ENCODE measurements around the gene PIK3CG. TPM values are rescaled to one million over a fixed set of nuclear protein-coding genes. Genes with fewer than 3 reads are reported as not detected.

The PIK3CG gene
- 1.7 TPM for total RNA-seq
- long read RNA-seq: 0 reads

GRCh38 chr7:106865130-106866041, at the start of gene PIK3CG:
Gene PIK3CG, plus strand, starts transcription at chr7:106865282. Its CDS starts 2,280 bp downstream, at chr7:106867562.
- Histone ChIP-seq H3K4me3 (peak within 1 kb of the TSS; percentile 57), H3K36me3 (no peaks in the 10 kb centered on the region), H3K9me3 (replicated peaks) (no peaks in the 10 kb centered on the region), H3K4me1 (peaks cover 20% of the 10 kb centered on the region), H3K27ac (replicated peaks) (peak within 1 kb of the TSS; percentile 50), H3K27me3 (ENCODE audit: low read depth) (no peaks in the 10 kb centered on the region)
- intact Hi-C loops (cut with micrococcal nuclease): no loop called here
- no peak for DNase-seq
- no peak for TF ChIP-seq CTCF (IDR thresholded peaks at IDR 0.05; ENCODE audit: borderline replicate concordance)

GRCh38 chr7:106817098-106817497, 48.0 kb upstream of the PIK3CG start:
- DNase-seq: no peak
- peaks cover 11% of the 10 kb centered on the region for H3K4me1 ChIP-seq
- no peak for TF ChIP-seq CTCF (IDR thresholded peaks at IDR 0.05; ENCODE audit: borderline replicate concordance)
- no peaks in the 10 kb centered on the region for H3K9me3 ChIP-seq (replicated peaks)
- H3K27ac ChIP-seq (replicated peaks): no peak overlapping the region
- H3K36me3 ChIP-seq: no peaks in the 10 kb centered on the region
- intact Hi-C loops (cut with micrococcal nuclease): no loop called here
- no peaks in the 10 kb centered on the region for H3K27me3 ChIP-seq (ENCODE audit: low read depth)
- H3K4me3 ChIP-seq: no peak overlapping the region

- H3K27me3 ChIP-seq (ENCODE audit: low read depth): no peaks in the 10 kb centered on the region
- H3K4me1 ChIP-seq: peaks cover 9% of the 10 kb centered on the region
- no peak for TF ChIP-seq CTCF (IDR thresholded peaks at IDR 0.05; ENCODE audit: borderline replicate concordance)
- no peak for DNase-seq
- H3K9me3 ChIP-seq (replicated peaks): no peaks in the 10 kb centered on the region
- H3K36me3 ChIP-seq: no peaks in the 10 kb centered on the region
- intact Hi-C loops (cut with micrococcal nuclease): no loop called here
- no peak overlapping the region for H3K4me3 ChIP-seq
- H3K27ac ChIP-seq (replicated peaks): no peak overlapping the region
Measured at GRCh38 chr7:106818736-106819135, 46.3 kb upstream of the PIK3CG start.

- Histone ChIP-seq H3K4me3 (no peak overlapping the region), H3K27me3 (ENCODE audit: low read depth) (no peaks in the 10 kb centered on the region), H3K27ac (replicated peaks) (no peak overlapping the region), H3K36me3 (no peaks in the 10 kb centered on the region), H3K4me1 (peaks cover 9% of the 10 kb centered on the region), H3K9me3 (replicated peaks) (no peaks in the 10 kb centered on the region)
- no peak for DNase-seq
- intact Hi-C loops (cut with micrococcal nuclease): no loop called here
- no peak for TF ChIP-seq CTCF (IDR thresholded peaks at IDR 0.05; ENCODE audit: borderline replicate concordance)
Measured at GRCh38 chr7:106819546-106819945, 45.5 kb upstream of the PIK3CG start.

- Histone ChIP-seq H3K4me3 (no peak overlapping the region), H3K36me3 (no peaks in the 10 kb centered on the region), H3K9me3 (replicated peaks) (no peaks in the 10 kb centered on the region), H3K27me3 (ENCODE audit: low read depth) (no peaks in the 10 kb centered on the region), H3K27ac (replicated peaks) (no peak overlapping the region), H3K4me1 (peaks cover 5% of the 10 kb centered on the region)
- DNase-seq: no peak
- intact Hi-C loops (cut with micrococcal nuclease): no loop called here
- no peak for TF ChIP-seq CTCF (IDR thresholded peaks at IDR 0.05; ENCODE audit: borderline replicate concordance)
Measured at GRCh38 chr7:106820321-106821217, 44.5 kb upstream of the PIK3CG start.

All from left ventricle myocardium inferior (tissue), 1 donor.